Measurements from ENCODE around the gene DMRT1.

DMRT1 gene

GRCh38 chr9:976943-977837 is 135.7 kb downstream of the DMRT1 start:
- peak overlapping the region; percentile 74 for H3K27ac ChIP-seq (ENCODE audit: extremely low read depth, low read depth, low read length)
- no peaks in the 10 kb centered on the region; the same call in 1 of the 2 replicates for H3K4me1 ChIP-seq (ENCODE audit: control insufficient read depth, insufficient read depth, low read length)
- POLR2A ChIA-PET = interaction anchor here (0.9 to 2.8 kb wide), 7 partner anchors 9 to 83 kb away, joined by 4 to 24 read pairs (median 6); no protein-coding TSS in a partner anchor
- no peaks in the 10 kb centered on the region for H3K9me3 ChIP-seq (ENCODE audit: control insufficient read depth, insufficient read depth, low read depth, low read length)
- H3K4me3 ChIP-seq (ENCODE audit: low read depth, low read length) = peak overlapping the region; percentile 68
- no peaks in the 10 kb centered on the region for H3K36me3 ChIP-seq (ENCODE audit: control insufficient read depth in 2 of 2, insufficient read depth in 1 of 2, low read length in 2 of 2)
- CTCF ChIA-PET = interaction anchor here (0.5 to 6.2 kb wide), 12 partner anchors 8 to 773 kb away, joined by 3 to 28 read pairs (median 4); no protein-coding TSS in a partner anchor
- TF ChIP-seq ZNF621 (tag by site-specific recombination; IDR thresholded peaks at IDR 0.05) (no peak), ZNF473 (tag by site-specific recombination; IDR thresholded peaks at IDR 0.05) (no peak), ZBTB17 (tag by site-specific recombination; IDR thresholded peaks at IDR 0.05) (no peak), ZBTB26 (tag by site-specific recombination; optimal IDR thresholded peaks at IDR 0.05) (peak; percentile 82), ZNF184 (tag by site-specific recombination; IDR thresholded peaks at IDR 0.05) (no peak), PRDM6 (tag by site-specific recombination; IDR thresholded peaks at IDR 0.05) (no peak), ZNF248 (tag by site-specific recombination; IDR thresholded peaks at IDR 0.05) (no peak), PRDM10 (tag by site-specific recombination; IDR thresholded peaks at IDR 0.05) (peak; percentile 26), ZNF76 (tag by site-specific recombination; IDR thresholded peaks at IDR 0.05; ENCODE audit: borderline replicate concordance, low read depth) (no peak), ZNF280C (tag by site-specific recombination; IDR thresholded peaks at IDR 0.05) (no peak), HOXD13 (CRISPR knock-in tag; IDR thresholded peaks at IDR 0.05; ENCODE audit: borderline replicate concordance) (no peak), ZNF830 (tag by site-specific recombination; IDR thresholded peaks at IDR 0.05; ENCODE audit: low read depth) (no peak), ZNF571 (tag by site-specific recombination; IDR thresholded peaks at IDR 0.05) (no peak), ZNF585B (tag by site-specific recombination; IDR thresholded peaks at IDR 0.05) (no peak), OSR2 (tag by site-specific recombination; IDR thresholded peaks at IDR 0.05) (no peak), PBX3 (CRISPR knock-in tag; IDR thresholded peaks at IDR 0.05) (peak; percentile 70; the same call in 1 of the 2 replicates), ZSCAN16 (tag by site-specific recombination; IDR thresholded peaks at IDR 0.05) (peak; percentile 63), ZNF311 (tag by site-specific recombination; IDR thresholded peaks at IDR 0.05; ENCODE audit: borderline replicate concordance) (no peak), KLF9 (tag by site-specific recombination; IDR thresholded peaks at IDR 0.05; ENCODE audit: low read depth) (no peak), ZNF707 (tag by site-specific recombination; IDR thresholded peaks at IDR 0.05) (no peak), ZNF366 (tag by site-specific recombination; conservative IDR thresholded peaks at IDR 0.05) (no peak), ZNF510 (tag by site-specific recombination; IDR thresholded peaks at IDR 0.05; ENCODE audit: insufficient replicate concordance) (no peak), ATF2 (tag by site-specific recombination; IDR thresholded peaks at IDR 0.05; ENCODE audit: low read depth) (no peak), ZNF660 (tag by site-specific recombination; IDR thresholded peaks at IDR 0.05) (0 out of 2 replicates have a peak, but pooled peaks have one; percentile 58)

Measured in HEK293 (cell line).